GM10847 (cell line): Measurements from ENCODE around the gene PTPN21.

Source experiments
- POLR2A ChIP-seq: IDR thresholded peaks from 2 replicates; pipeline ENCODE4 v1.6.1; 2011; ENCODE audit not compliant: insufficient read length; ENCODE audit errors: extremely low read depth

PTPN21 gene

GRCh38 chr14:88554457-88555286 is at the start of gene PTPN21:
Gene PTPN21 (minus strand): TSS chr14:88555007. CDS start chr14:88550417, 4,590 bp downstream.
- no peak for TF ChIP-seq POLR2A

GRCh38 chr14:88604212-88604611 is 49.4 kb upstream of the PTPN21 start:
- TF ChIP-seq POLR2A, result no peak

GRCh38 chr14:88599761-88600439 is 45.1 kb upstream of the PTPN21 start:
- TF ChIP-seq POLR2A, result no peak

DNA sequence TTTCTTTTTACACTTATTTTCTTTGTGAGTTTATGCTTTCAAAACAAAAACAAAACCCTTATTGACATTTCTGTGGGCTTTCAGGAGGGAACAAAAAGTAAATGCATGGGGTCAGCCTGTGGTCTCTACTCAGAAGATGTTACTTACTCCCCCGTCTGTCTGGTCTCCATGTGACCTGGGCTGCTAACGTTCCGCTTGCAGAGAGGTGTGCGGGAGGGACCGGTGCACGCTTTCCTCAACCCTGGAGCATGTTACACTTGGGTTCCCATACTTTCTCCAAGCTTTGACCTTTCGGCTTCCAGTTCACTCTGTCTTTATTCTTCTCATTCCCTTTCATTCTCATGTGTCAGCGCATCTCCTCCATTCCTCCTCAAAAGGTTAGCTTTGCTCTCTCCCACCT is 44.5 kb upstream of the PTPN21 start:
- no peak for TF ChIP-seq POLR2A

- TF ChIP-seq POLR2A, result no peak
These were observed 43.4 kb upstream of the PTPN21 start for GRCh38 chr14:88598097-88598675.

DNA sequence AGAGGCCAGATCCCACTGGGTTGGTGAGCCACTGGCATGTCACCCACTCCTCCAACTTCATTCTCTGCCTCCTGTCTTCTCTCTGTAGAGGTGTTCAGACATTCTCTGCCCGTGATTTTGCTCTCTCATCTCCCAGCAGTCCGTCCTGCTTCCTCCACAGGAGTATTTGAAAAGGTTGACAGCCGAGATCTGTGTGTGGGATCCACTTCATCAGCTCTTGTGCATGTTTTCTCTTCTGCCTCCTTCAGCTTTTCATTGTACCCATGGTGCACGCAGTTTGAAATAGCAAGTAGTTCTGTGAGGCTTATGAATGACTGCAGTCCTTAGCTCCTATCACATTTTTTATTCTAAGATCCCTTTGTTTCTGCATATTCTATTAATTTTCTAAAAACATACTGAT is 42.8 kb upstream of the PTPN21 start:
- TF ChIP-seq POLR2A, result no peak

DNA sequence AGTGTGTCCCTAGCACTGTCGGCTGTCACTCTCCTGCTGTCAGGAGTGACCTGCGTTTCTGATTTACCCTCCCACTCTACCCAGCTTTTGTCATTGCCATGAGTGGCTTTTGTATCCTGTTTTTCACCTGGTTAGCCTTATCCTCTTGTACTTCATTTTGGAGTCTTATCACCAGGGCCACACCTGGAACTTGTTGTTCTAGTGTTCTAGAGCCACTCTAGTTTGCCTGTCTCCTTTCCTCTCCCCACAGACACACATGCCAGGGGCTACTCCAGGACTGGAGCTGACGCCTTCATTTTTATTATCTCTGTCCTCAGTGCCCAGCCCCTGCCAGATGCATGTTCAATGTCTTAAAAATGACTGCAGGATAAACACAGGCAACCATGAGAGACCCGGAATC is 42.2 kb upstream of the PTPN21 start:
- no peak for TF ChIP-seq POLR2A

DNA sequence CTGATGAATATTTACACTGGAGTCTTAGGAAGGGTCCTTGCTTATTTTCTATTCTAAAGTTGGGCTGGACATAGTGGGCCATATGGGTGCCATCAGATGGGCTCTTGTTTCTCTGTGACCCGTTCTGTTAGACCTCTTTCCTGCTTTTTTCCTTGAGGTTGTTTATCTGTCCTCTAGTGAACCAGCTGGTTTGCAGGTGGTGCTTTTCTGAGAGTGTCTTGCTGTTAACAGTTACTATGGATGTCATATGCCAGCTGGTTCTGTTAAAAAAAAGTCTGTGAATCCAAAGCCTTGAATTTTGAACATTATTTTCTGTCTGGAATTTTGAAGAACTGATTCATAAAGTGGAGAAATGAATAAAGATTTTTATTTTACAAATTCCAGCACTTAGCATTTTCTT is 37.2 kb upstream of the PTPN21 start:
- no peak for TF ChIP-seq POLR2A

DNA sequence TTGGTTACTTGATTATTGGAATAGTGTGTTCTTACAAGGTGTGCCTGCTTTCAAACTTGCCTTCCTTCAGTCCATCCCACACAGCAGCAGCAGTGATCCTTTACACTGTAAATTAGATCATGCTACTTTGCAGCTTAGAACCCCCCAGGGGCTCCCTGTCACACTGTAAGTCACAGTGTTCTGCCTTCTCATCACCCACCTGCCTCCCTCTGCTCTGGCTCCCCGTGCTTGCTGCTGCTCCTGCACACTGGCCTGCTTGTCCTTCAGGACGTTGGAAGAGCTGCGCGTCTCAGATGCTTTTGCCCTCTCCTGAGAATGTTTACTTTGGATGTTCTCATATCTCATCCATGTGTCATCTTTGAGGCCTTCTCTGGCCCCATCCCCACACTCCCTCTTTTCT is 35.4 kb upstream of the PTPN21 start:
- TF ChIP-seq POLR2A, result no peak

- TF ChIP-seq POLR2A, result no peak
These were observed 33.3 kb upstream of the PTPN21 start for GRCh38 chr14:88588081-88588480.

GRCh38 chr14:88584451-88584850 is 29.6 kb upstream of the PTPN21 start:
- no peak for TF ChIP-seq POLR2A

GRCh38 chr14:88576222-88576621 is 21.4 kb upstream of the PTPN21 start:
- TF ChIP-seq POLR2A, result no peak

DNA sequence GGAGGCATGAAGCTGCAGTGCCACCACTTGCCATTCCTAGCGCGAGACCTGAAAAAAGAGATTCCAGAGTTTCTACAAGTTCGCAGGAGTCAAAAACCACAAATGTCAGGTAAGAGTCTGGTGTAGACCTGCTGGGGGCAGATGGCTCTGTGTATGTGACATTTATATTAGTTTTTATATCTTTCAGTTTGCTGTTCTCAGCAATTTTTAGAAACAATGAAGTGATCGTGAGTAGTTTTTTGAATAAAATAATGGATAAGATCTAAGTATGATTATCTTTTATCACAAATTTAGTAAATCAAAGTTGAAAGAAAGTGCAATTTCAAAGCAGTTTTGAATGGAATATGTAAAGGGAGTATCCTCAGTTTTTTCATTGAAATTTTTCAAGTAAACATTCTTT is 17.3 kb upstream of the PTPN21 start:
- TF ChIP-seq POLR2A, result no peak

DNA sequence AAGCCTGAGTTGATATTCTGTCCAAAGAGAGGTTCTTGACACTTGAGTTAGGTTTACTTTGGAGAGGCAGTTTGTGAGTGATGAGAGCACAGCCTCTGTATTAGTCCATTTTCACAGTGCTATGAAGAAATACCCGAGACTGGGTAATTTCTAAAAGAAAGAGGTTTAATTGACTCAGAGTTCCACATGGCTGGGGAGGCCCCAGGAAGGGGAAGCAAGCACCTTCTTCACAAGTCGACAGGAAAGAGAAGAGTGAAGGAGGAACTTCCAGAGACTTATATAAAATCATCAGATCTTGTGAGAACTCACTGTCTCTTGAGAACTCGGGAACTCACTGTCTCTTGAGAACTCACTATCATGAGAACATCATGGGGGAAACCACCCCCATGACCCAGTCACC is 13.4 kb upstream of the PTPN21 start:
- no peak for TF ChIP-seq POLR2A

- no peak for TF ChIP-seq POLR2A
These were observed 10.6 kb upstream of the PTPN21 start for GRCh38 chr14:88565427-88565826.

GRCh38 chr14:88563845-88564244 is 9.0 kb upstream of the PTPN21 start:
- no peak for TF ChIP-seq POLR2A
